SK-MEL-5 (cell line): Measurements from ENCODE around the gene PANK4. TPM values are rescaled to one million over a fixed set of nuclear protein-coding genes. Genes with fewer than 3 reads are reported as not detected.
A peak's percentile ranks its signal among the peaks of the same experiment; 100 is the strongest.
"Not testable (repeated sequence)": the region's sequence is repeated elsewhere in the genome, so short reads cannot be mapped to it uniquely, and the experiment has no call there.

Experiments used
- DNase-seq: peaks from one replicate; pipeline ENCODE4 v3.0.0-alpha.2; 2016; ENCODE audit warnings: low read depth, low spot score
- in situ Hi-C: cut with HindIII; loops from 2 replicates; pipeline ENCODE4 v1.10.0; 2016; ENCODE audit warnings: low sequenced_read_pairs, high pct_unique_total_duplicates, low pct_unique_long_range_greater_than_20kb
- total RNA-seq: library from RNA; depleted of rRNA; stranded (reverse); fragments of >200 nt; shearing (Covaris generic); gene quantifications from 2 replicates; pipeline ENCODE4 v1.2.3, GENCODE V29; 2014

The PANK4 gene
- total RNA-seq, 1 experiment from 2014 or later, result 16.2 TPM

- in situ Hi-C loops, DNase-seq: not testable (repeated sequence)
These were observed 23.1 kb upstream of the PANK4 start for GRCh38 chr1:2549367-2550029.

GRCh38 chr1:2548068-2548589 is 21.7 kb upstream of the PANK4 start:
- in situ Hi-C loops, result no loop called here
- DNase-seq, result peak; percentile 73

GRCh38 chr1:2547210-2548067 is 21.0 kb upstream of the PANK4 start:
- no peak for DNase-seq
- in situ Hi-C loops, result no loop called here

- in situ Hi-C loops, result no loop called here
- peak; percentile 92 for DNase-seq
These were observed 20.3 kb upstream of the PANK4 start for GRCh38 chr1:2546515-2547209.

GRCh38 chr1:2545754-2546514 is 19.5 kb upstream of the PANK4 start:
- in situ Hi-C loops, result no loop called here
- peak; percentile 90 for DNase-seq

- in situ Hi-C loops, result no loop called here
- DNase-seq, result no peak
These were observed 18.7 kb upstream of the PANK4 start for GRCh38 chr1:2544875-2545640.

- in situ Hi-C loops, result no loop called here
- DNase-seq, result no peak
These were observed 17.9 kb upstream of the PANK4 start for GRCh38 chr1:2544093-2544874.

GRCh38 chr1:2543543-2544092 is 17.2 kb upstream of the PANK4 start:
- in situ Hi-C loops, result no loop called here
- DNase-seq, result no peak

- no peak for DNase-seq
- in situ Hi-C loops, result no loop called here
These were observed 16.0 kb upstream of the PANK4 start for GRCh38 chr1:2542246-2542915.

- DNase-seq, result no peak
- in situ Hi-C loops, result no loop called here
These were observed 15.3 kb upstream of the PANK4 start for GRCh38 chr1:2541619-2542245.

GRCh38 chr1:2540816-2541492 is 14.6 kb upstream of the PANK4 start:
- in situ Hi-C loops, result no loop called here
- DNase-seq, result no peak

GRCh38 chr1:2539312-2539907 is 13.0 kb upstream of the PANK4 start:
- in situ Hi-C loops, result no loop called here

GRCh38 chr1:2538872-2539271 is 12.5 kb upstream of the PANK4 start:
- no peak for DNase-seq
- in situ Hi-C loops, result no loop called here

More at GRCh38 chr1:2539312-2539907, 13.0 kb upstream of the PANK4 start:
- no peak for DNase-seq

GRCh38 chr1:2538376-2538775 is 12.0 kb upstream of the PANK4 start:
- in situ Hi-C loops, result no loop called here
- DNase-seq, result no peak
